Fibroblast of peridontal ligament (primary cell): Measurements from ENCODE around the gene CCDC106.

Experiments used
- DNase-seq: peaks from one replicate; pipeline ENCODE4 v3.0.0-alpha.2; 2010; ENCODE audit errors: extremely low read depth

Gene CCDC106

GRCh38 chr19:55647732-55648584 is at the start of gene CCDC106:
Gene CCDC106, plus strand, starts transcription at chr19:55648212. Its CDS starts 835 bp downstream, at chr19:55649047.
- peak; percentile 61 for DNase-seq

GRCh38 chr19:55598719-55599467 is 49.1 kb upstream of the CCDC106 start:
- peak; percentile 96 for DNase-seq

- DNase-seq = peak; percentile 99
Measured at GRCh38 chr19:55599468-55599841, 48.6 kb upstream of the CCDC106 start, which contains the start of gene FIZ1. Gene FIZ1, minus strand, starts transcription at chr19:55599517. Its CDS starts 1,652 bp downstream, at chr19:55597865.

GRCh38 chr19:55599842-55600661 is 48.0 kb upstream of the CCDC106 start, which contains the start of gene ZNF524:
Gene ZNF524, plus strand, starts transcription at chr19:55600288. Its CDS starts 1,825 bp downstream, at chr19:55602113.
- peak; percentile 88 for DNase-seq

- DNase-seq = no peak
Measured at GRCh38 chr19:55600662-55601028, 47.4 kb upstream of the CCDC106 start.

- no peak for DNase-seq
Measured at GRCh38 chr19:55601084-55601483, 46.9 kb upstream of the CCDC106 start.

- DNase-seq = no peak
Measured at GRCh38 chr19:55602104-55603001, 45.7 kb upstream of the CCDC106 start.

- DNase-seq = no peak
Measured at GRCh38 chr19:55603115-55603514, 44.9 kb upstream of the CCDC106 start.

- no peak for DNase-seq
Measured at GRCh38 chr19:55603581-55604292, 44.3 kb upstream of the CCDC106 start.

GRCh38 chr19:55605207-55605636 is 42.8 kb upstream of the CCDC106 start:
- DNase-seq = peak; percentile 95

- DNase-seq = peak; percentile 78
Measured at GRCh38 chr19:55605637-55606470, 42.2 kb upstream of the CCDC106 start, which contains the start of gene ZNF865. Gene ZNF865, plus strand, starts transcription at chr19:55605647. Its CDS starts 7,972 bp downstream, at chr19:55613619.

- no peak for DNase-seq
Measured at GRCh38 chr19:55606471-55606787, 41.6 kb upstream of the CCDC106 start.

GRCh38 chr19:55606817-55607216 is 41.2 kb upstream of the CCDC106 start:
- DNase-seq = no peak

GRCh38 chr19:55609326-55609725 is 38.7 kb upstream of the CCDC106 start:
- DNase-seq = no peak

GRCh38 chr19:55611300-55611982 is 36.6 kb upstream of the CCDC106 start:
- no peak for DNase-seq

GRCh38 chr19:55611983-55612645 is 35.9 kb upstream of the CCDC106 start:
- DNase-seq = no peak

GRCh38 chr19:55613396-55613795 is 34.6 kb upstream of the CCDC106 start:
- DNase-seq = no peak
